Ishikawa (cell line): ENCODE results near the gene C1GALT1.

Experiments used
- CEBPB ChIP-seq: IDR thresholded peaks from 2 replicates; pipeline ENCODE4 v1.6.1; 2012
- CREB1 ChIP-seq: IDR thresholded peaks from 2 replicates; pipeline ENCODE4 v1.6.1; 2012; ENCODE audit warnings: low read depth
- EP300 ChIP-seq: IDR thresholded peaks from 2 replicates; pipeline ENCODE4 v1.6.1; 2012; ENCODE audit warnings: borderline replicate concordance
- FOXM1 ChIP-seq: IDR thresholded peaks from 2 replicates; pipeline ENCODE4 v1.6.1; 2012; ENCODE audit warnings: low read depth, borderline replicate concordance
- RAD21 ChIP-seq: IDR thresholded peaks from 2 replicates; pipeline ENCODE4 v1.6.1; 2012; ENCODE audit warnings: low read depth
- TAF1 ChIP-seq: IDR thresholded peaks from 2 replicates; pipeline ENCODE4 v1.6.1; 2012; ENCODE audit warnings: low read depth, mild to moderate bottlenecking
- TCF12 ChIP-seq: IDR thresholded peaks from 2 replicates; pipeline ENCODE4 v1.6.1; 2012; ENCODE audit warnings: low read depth
- TEAD4 ChIP-seq: IDR thresholded peaks from 2 replicates; pipeline ENCODE4 v1.6.1; 2012
- YY1 ChIP-seq: IDR thresholded peaks from 2 replicates; pipeline ENCODE4 v1.6.1; 2012; ENCODE audit warnings: low read depth
- TF ChIP-seq, protein P1 (sequence below): IDR thresholded peaks from 2 replicates; pipeline ENCODE4 v1.6.1; 2012
- TF ChIP-seq, protein P2 (sequence below): IDR thresholded peaks from 2 replicates; pipeline ENCODE4 v1.6.1; 2012; ENCODE audit warnings: low read depth, mild to moderate bottlenecking
- TF ChIP-seq, protein P3 (sequence below): IDR thresholded peaks from 2 replicates; pipeline ENCODE4 v1.6.1; 2012

DNA sequence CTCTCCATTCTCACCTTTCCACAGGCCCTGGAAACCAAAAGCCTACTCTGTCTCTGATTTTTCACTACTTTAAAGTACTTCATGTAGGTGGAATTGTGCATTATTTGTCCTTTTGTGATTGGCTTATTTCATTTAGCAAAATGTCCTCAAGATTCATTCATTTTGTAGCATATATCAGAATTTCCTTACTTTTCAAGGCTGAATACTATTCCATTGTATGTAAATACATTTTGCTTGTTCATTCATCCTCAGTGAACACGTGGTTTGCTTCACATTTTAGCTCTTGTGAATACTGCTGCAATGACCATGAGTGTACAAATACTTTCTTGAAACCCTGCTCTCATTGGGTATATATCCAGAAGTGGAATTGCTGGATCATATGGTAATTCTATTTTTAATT is 8.8 kb downstream of the C1GALT1 start:
- TF ChIP-seq FOXM1 (no peak), CREB1 (no peak), TCF12 (no peak), YY1 (no peak), EP300 (no peak), TAF1 (no peak), CEBPB (no peak), RAD21 (no peak), TEAD4 (no peak)
- TF ChIP-seq, protein P1, sequence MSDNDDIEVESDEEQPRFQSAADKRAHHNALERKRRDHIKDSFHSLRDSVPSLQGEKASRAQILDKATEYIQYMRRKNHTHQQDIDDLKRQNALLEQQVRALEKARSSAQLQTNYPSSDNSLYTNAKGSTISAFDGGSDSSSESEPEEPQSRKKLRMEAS, result no peak
- TF ChIP-seq, protein P2, sequence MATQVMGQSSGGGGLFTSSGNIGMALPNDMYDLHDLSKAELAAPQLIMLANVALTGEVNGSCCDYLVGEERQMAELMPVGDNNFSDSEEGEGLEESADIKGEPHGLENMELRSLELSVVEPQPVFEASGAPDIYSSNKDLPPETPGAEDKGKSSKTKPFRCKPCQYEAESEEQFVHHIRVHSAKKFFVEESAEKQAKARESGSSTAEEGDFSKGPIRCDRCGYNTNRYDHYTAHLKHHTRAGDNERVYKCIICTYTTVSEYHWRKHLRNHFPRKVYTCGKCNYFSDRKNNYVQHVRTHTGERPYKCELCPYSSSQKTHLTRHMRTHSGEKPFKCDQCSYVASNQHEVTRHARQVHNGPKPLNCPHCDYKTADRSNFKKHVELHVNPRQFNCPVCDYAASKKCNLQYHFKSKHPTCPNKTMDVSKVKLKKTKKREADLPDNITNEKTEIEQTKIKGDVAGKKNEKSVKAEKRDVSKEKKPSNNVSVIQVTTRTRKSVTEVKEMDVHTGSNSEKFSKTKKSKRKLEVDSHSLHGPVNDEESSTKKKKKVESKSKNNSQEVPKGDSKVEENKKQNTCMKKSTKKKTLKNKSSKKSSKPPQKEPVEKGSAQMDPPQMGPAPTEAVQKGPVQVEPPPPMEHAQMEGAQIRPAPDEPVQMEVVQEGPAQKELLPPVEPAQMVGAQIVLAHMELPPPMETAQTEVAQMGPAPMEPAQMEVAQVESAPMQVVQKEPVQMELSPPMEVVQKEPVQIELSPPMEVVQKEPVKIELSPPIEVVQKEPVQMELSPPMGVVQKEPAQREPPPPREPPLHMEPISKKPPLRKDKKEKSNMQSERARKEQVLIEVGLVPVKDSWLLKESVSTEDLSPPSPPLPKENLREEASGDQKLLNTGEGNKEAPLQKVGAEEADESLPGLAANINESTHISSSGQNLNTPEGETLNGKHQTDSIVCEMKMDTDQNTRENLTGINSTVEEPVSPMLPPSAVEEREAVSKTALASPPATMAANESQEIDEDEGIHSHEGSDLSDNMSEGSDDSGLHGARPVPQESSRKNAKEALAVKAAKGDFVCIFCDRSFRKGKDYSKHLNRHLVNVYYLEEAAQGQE, result no peak
- TF ChIP-seq, protein P3, sequence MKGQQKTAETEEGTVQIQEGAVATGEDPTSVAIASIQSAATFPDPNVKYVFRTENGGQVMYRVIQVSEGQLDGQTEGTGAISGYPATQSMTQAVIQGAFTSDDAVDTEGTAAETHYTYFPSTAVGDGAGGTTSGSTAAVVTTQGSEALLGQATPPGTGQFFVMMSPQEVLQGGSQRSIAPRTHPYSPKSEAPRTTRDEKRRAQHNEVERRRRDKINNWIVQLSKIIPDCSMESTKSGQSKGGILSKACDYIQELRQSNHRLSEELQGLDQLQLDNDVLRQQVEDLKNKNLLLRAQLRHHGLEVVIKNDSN, result no peak
